GM19463 (cell line): ENCODE data around the gene MUSTN1.

Experiments
- ATAC-seq: cut with Tn5 transposase; IDR thresholded peaks from one replicate; pipeline ENCODE4 v1.9.1; 2021; ENCODE audit warnings: mild to moderate bottlenecking, moderate library complexity; ENCODE audit not compliant: unreplicated experiment

The MUSTN1 gene

GRCh38 chr3:52787672-52788625 is 46.9 kb downstream of the MUSTN1 start:
- ATAC-seq = no peak

- no peak for ATAC-seq
Measured at GRCh38 chr3:52787246-52787645, 47.6 kb downstream of the MUSTN1 start.

- no peak for ATAC-seq
Measured at GRCh38 chr3:52786330-52787215, 48.2 kb downstream of the MUSTN1 start.

- no peak for ATAC-seq
Measured at GRCh38 chr3:52784931-52785590, 49.8 kb downstream of the MUSTN1 start.

- ATAC-seq = no peak
Measured at GRCh38 chr3:52784021-52784621, 50.7 kb downstream of the MUSTN1 start.

GRCh38 chr3:52783211-52783555 is 51.6 kb downstream of the MUSTN1 start:
- ATAC-seq = no peak
